Lung microvascular endothelial cell (primary cell): ENCODE measurements around the gene THYN1. TPM values are rescaled to one million over a fixed set of nuclear protein-coding genes. Genes with fewer than 3 reads are reported as not detected.

Experiments
- DNase-seq, 2 donors: peaks; one replicate each; pipeline versions ENCODE4 v3.0.0 to v3.0.0-alpha.2; 2010; ENCODE audit warnings: low read depth in 2 of 2
- total RNA-seq: library from RNA; depleted of rRNA; stranded (reverse); fragments of >200 nt; gene quantifications from 2 replicates; pipeline ENCODE4 v1.2.1, GENCODE V29; 2014

THYN1 gene
- total RNA-seq, 1 donor from 2014 or later, result 40.5 TPM

GRCh38 chr11:134223121-134223520 is 30.0 kb downstream of the THYN1 start:
- peak in 1 of 2 donors; percentile 4 for DNase-seq

GRCh38 chr11:134216816-134217215 is 36.3 kb downstream of the THYN1 start:
- DNase-seq, result no peak

- no peak for DNase-seq
Observed at GRCh38 chr11:134215836-134216235, 37.3 kb downstream of the THYN1 start.

- peak; percentile 42 to 54 for DNase-seq
Observed at GRCh38 chr11:134207538-134208239, 45.5 kb downstream of the THYN1 start.

- DNase-seq, result no peak
Observed at GRCh38 chr11:134206185-134206584, 47.0 kb downstream of the THYN1 start.

- DNase-seq, result no peak
Observed at GRCh38 chr11:134205729-134206128, 47.4 kb downstream of the THYN1 start.

GRCh38 chr11:134202661-134203060 is 50.5 kb downstream of the THYN1 start:
- DNase-seq, result no peak

GRCh38 chr11:134200688-134201087 is 52.5 kb downstream of the THYN1 start:
- DNase-seq, result no peak

GRCh38 chr11:134199531-134199930 is 53.6 kb downstream of the THYN1 start:
- no peak for DNase-seq

Other genes starting within 250 kb of the THYN1 start
- gene JAM3, start 184.3 kb downstream of the THYN1 start, total RNA-seq, result 2.8 and 17.0 TPM in 2 replicates
- gene NCAPD3, start 29.4 kb downstream of the THYN1 start, total RNA-seq, result 12.7 and 14.4 TPM in 2 replicates
- 21.1 and 22.6 TPM in 2 replicates for gene VPS26B, start 28.7 kb downstream of the THYN1 start, total RNA-seq
- 14.4 and 18.7 TPM in 2 replicates for gene ACAD8, start 216 bp upstream of the THYN1 start, total RNA-seq
- gene GLB1L3, start 23.0 kb upstream of the THYN1 start, total RNA-seq, result not detected in 2 replicates
- under 0.01 and 0.22 TPM in 2 replicates for gene GLB1L2, start 78.6 kb upstream of the THYN1 start, total RNA-seq
- not detected in 2 replicates for gene B3GAT1, start 158.9 kb upstream of the THYN1 start, total RNA-seq